ENCODE measurements around the gene CPNE4. TPM values are rescaled to one million over a fixed set of nuclear protein-coding genes. Genes with fewer than 3 reads are reported as not detected.

The CPNE4 gene
- total and polyA plus RNA-seq, 2 donors (not counting 3 experiments of a cell fraction or from before 2014, with no cell fraction given), result not detected

DNA sequence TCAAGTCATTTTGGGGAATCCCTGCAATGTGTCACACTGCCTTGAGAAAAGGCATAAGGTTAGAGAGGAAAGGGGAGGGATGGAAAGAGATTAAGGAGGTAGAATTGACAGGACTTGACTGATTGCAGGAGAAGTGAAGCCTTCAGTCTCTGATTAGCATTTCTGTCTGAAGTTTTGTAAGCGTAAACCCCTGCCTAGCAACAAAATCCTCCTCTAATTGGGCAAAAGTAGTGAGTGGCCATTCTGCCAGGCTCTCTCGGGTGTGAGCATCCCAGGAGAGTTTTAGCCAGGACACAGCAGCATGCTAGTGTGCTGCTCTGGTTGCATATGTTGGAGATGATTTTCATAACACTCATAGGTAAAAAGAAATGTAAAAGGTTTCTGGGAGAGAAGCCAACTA is 415.0 kb downstream of the CPNE4 start:
- FAIRE-seq, result no peak
- Histone ChIP-seq H3K27me3 (ENCODE audit: control insufficient read depth in 2 of 2, insufficient read depth in 2 of 2, low read length in 2 of 2) (no peaks in the 10 kb centered on the region), H3K4me2 (ENCODE audit: insufficient read depth, low read length) (no peak overlapping the region), H3K4me1 (ENCODE audit: control insufficient read depth, extremely low read depth, insufficient read depth, low read length) (no peaks in the 10 kb centered on the region), H3K9me3 (replicated peaks; ENCODE audit: control insufficient read depth, insufficient read depth, low read length) (no peaks in the 10 kb centered on the region), H3K27ac (ENCODE audit: insufficient read depth, low read depth, low read length) (no peak overlapping the region), H3K36me3 (ENCODE audit: control insufficient read depth in 2 of 2, extremely low read depth in 1 of 2, insufficient read depth in 2 of 2, low read length in 2 of 2) (no peaks in the 10 kb centered on the region), H2AFZ (ENCODE audit: low read depth, low read length) (no peak overlapping the region), H3K9ac (replicated peaks; ENCODE audit: extremely low read depth, insufficient read depth, low read length) (no peak overlapping the region), H4K20me1 (replicated peaks; ENCODE audit: control insufficient read depth, extremely low read depth, insufficient read depth, low read length) (no peaks in the 10 kb centered on the region), H3K79me2 (ENCODE audit: control insufficient read depth, insufficient read depth, low read length) (no peaks in the 10 kb centered on the region), H3K4me3 (replicated peaks in 1 of 3; ENCODE audit: insufficient read depth in 1 of 3, low read depth in 1 of 3, low read length in 3 of 3) (no peak overlapping the region), H3K9me1 (replicated peaks; ENCODE audit: control insufficient read depth, extremely low read depth, insufficient read depth, low read length) (no peaks in the 10 kb centered on the region)
- ChIA-PET POLR2A (no interaction called here), CTCF (no interaction called here)
- DNase-seq (ENCODE audit: low read depth, low spot score), result no peak
- intact Hi-C loops (cut with micrococcal nuclease) (no loop called here), dilution Hi-C loops (cut with MboI; ENCODE audit: extremely low pct_ligation_motif_present, low sequenced_read_pairs) (no loop called here)
- no peak for TF ChIP-seq GATA2 (IDR thresholded peaks at IDR 0.05; ENCODE audit: insufficient read depth, insufficient read length, low read depth, low read length)
- TF ChIP-seq JUN (IDR thresholded peaks at IDR 0.05; ENCODE audit: borderline replicate concordance, insufficient read depth, insufficient read length, low read depth), result no peak
- no peak for TF ChIP-seq CTCF (IDR thresholded peaks at IDR 0.05; ENCODE audit: extremely low read depth in 1 of 2, insufficient read depth in 1 of 2, low read depth in 1 of 2, low read length in 2 of 2)
- TF ChIP-seq FOS (IDR thresholded peaks at IDR 0.05; ENCODE audit: borderline replicate concordance, insufficient read depth, low read length), result no peak
- TF ChIP-seq POLR2A (IDR thresholded peaks at IDR 0.05; ENCODE audit: low read depth, low read length), result no peak
- no peak for TF ChIP-seq EZH2 (IDR thresholded peaks at IDR 0.05; ENCODE audit: borderline replicate concordance, low read depth, low read length, severe bottlenecking)
- TF ChIP-seq MYC (IDR thresholded peaks at IDR 0.05; ENCODE audit: low read depth, low read length), result no peak
- TF ChIP-seq, protein P1, sequence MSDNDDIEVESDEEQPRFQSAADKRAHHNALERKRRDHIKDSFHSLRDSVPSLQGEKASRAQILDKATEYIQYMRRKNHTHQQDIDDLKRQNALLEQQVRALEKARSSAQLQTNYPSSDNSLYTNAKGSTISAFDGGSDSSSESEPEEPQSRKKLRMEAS (IDR thresholded peaks at IDR 0.05; ENCODE audit: insufficient read depth, insufficient read length), result no peak
- TF ChIP-seq POLR2AphosphoS5 (IDR thresholded peaks at IDR 0.05; ENCODE audit: insufficient read depth, low read depth, low read length), result no peak
- no TSS peak for BruUV-seq (replicated peaks)

Data from endothelial cell of umbilical vein (primary cell).